CD4-positive, CD25-positive, alpha-beta regulatory T cell (primary cell): Measurements from ENCODE around the gene CLP1. TPM values are rescaled to one million over a fixed set of nuclear protein-coding genes. Genes with fewer than 3 reads are reported as not detected.
A peak's percentile ranks its signal among the peaks of the same experiment; 100 is the strongest.

ENCODE experiments used
- ATAC-seq, 2 donors: fragments of 150-1000 bp; cut with Tn5 transposase; one replicate each; pipeline ENCODE4 v1.10.0; 2021; ENCODE audit warnings: low read depth in 2 of 2, moderate number of reproducible peaks in 2 of 2, moderate library complexity in 1 of 2
- DNase-seq, 3 donors: peaks; one replicate each; pipeline versions ENCODE4 v3.0.0 to v3.0.0-alpha.2; 2012 to 2022; ENCODE audit warnings: mixed read lengths in 1 of 3
- H3K27ac ChIP-seq: one replicate; pipeline ENCODE4 v1.7.0; 2013; ENCODE audit warnings: mild to moderate bottlenecking, low read length; ENCODE audit not compliant: insufficient read depth, poor library complexity, severe bottlenecking
- H3K27me3 ChIP-seq: one replicate; pipeline ENCODE4 v1.7.0; 2013; ENCODE audit warnings: low read length; ENCODE audit not compliant: control insufficient read depth, insufficient read depth
- H3K36me3 ChIP-seq: one replicate; pipeline ENCODE4 v1.7.0; 2013; ENCODE audit warnings: mild to moderate bottlenecking, low read length, moderate library complexity; ENCODE audit not compliant: control insufficient read depth, insufficient read depth
- H3K4me1 ChIP-seq: 2 replicates; pipeline ENCODE4 v1.7.0; 2013; ENCODE audit warnings: mild to moderate bottlenecking, low read length; ENCODE audit not compliant: insufficient read depth, control insufficient read depth, poor library complexity, severe bottlenecking
- H3K4me3 ChIP-seq: one replicate; pipeline ENCODE4 v1.7.0; 2013; ENCODE audit warnings: low read depth, mild to moderate bottlenecking, low read length, moderate library complexity
- H3K9me3 ChIP-seq, 2 experiments: 1 replicate in 1 of 2; 2 replicates in 1 of 2; pipeline ENCODE4 v1.7.0; 2013; ENCODE audit warnings: low read length in 2 of 2, mild to moderate bottlenecking in 1 of 2, moderate library complexity in 1 of 2; ENCODE audit not compliant: control insufficient read depth in 2 of 2
- H3K27ac Mint-ChIP-seq, 3 donors: one replicate each; pipeline ENCODE4 v1.8.0; 2020 to 2022; ENCODE audit warnings: mild to moderate bottlenecking in 3 of 3, mixed read lengths in 3 of 3, moderate library complexity in 2 of 3
- H3K27me3 Mint-ChIP-seq: one replicate; pipeline ENCODE4 v1.8.0; 2022; ENCODE audit warnings: mild to moderate bottlenecking, mixed read lengths
- H3K36me3 Mint-ChIP-seq: one replicate; pipeline ENCODE4 v1.8.0; 2020; ENCODE audit warnings: mixed read lengths
- H3K4me1 Mint-ChIP-seq, 4 donors: one replicate each; pipeline ENCODE4 v1.8.0; 2020 to 2022; ENCODE audit warnings: mixed read lengths in 4 of 4, mild to moderate bottlenecking in 1 of 4
- H3K4me3 Mint-ChIP-seq, 4 donors: one replicate each; pipeline ENCODE4 v1.8.0; 2020 to 2022; ENCODE audit warnings: mild to moderate bottlenecking in 4 of 4, mixed read lengths in 4 of 4, moderate library complexity in 3 of 4
- H3K9me3 Mint-ChIP-seq, 7 donors: one replicate each; pipeline ENCODE4 v1.8.0; 2020 to 2022; ENCODE audit warnings: mixed read lengths in 7 of 7, mild to moderate bottlenecking in 3 of 7, moderate library complexity in 2 of 7
- polyA plus RNA-seq, 4 donors: library from polyadenylated mRNA; unstranded; fragments of 300-500 nt; fragmentation: Illumina TruSeq; gene quantifications; one replicate each; pipeline ENCODE4 v1.2.3, GENCODE V29; 2021
- total RNA-seq: library from RNA; stranded (reverse); gene quantifications from one replicate; pipeline ENCODE4 v1.2.3, GENCODE V29; 2022

CLP1 gene
- total and polyA plus RNA-seq, 5 donors from 2014 or later: 12.6 to 18.2 (median 14.2) TPM

GRCh38 chr11:57641011-57641807 lies 16.4 kb upstream of the CLP1 start:
- Histone ChIP-seq H3K27ac (no peak overlapping the region), H3K9me3 (no peaks in the 10 kb centered on the region), H3K36me3 (no peaks in the 10 kb centered on the region), H3K4me1 (peaks cover 20% of the 10 kb centered on the region), H3K4me3 (no peak overlapping the region), H3K27me3 (peaks cover 15% of the 10 kb centered on the region)
- Mint-ChIP-seq H3K36me3 (no peaks in the 10 kb centered on the region), H3K27ac (no peak overlapping the region), H3K9me3 (no peaks in the 10 kb centered on the region), H3K4me1 (peaks cover 0 to 28% (median 9%) of the 10 kb centered on the region in 4 donors), H3K4me3 (peak overlapping the region in 2 of 4 donors; percentile 59 to 66), H3K27me3 (peaks cover 80% of the 10 kb centered on the region)
- peak in 2 of 3 donors; percentile 36 to 69 for DNase-seq
- ATAC-seq: peak; percentile 22 to 25

- DNase-seq (no peak), ATAC-seq (no peak)
- Histone ChIP-seq H3K4me1 (peaks cover 20% of the 10 kb centered on the region), H3K27me3 (peaks cover 30% of the 10 kb centered on the region), H3K4me3 (no peak overlapping the region), H3K36me3 (no peaks in the 10 kb centered on the region), H3K27ac (no peak overlapping the region), H3K9me3 (no peaks in the 10 kb centered on the region)
- Mint-ChIP-seq H3K4me3 (no peak overlapping the region), H3K4me1 (peaks cover 0 to 36% (median 14%) of the 10 kb centered on the region in 4 donors), H3K36me3 (no peaks in the 10 kb centered on the region), H3K27ac (no peak overlapping the region), H3K9me3 (peaks cover 0 to 4% (median 0%) of the 10 kb centered on the region in 7 donors), H3K27me3 (peaks cover 80% of the 10 kb centered on the region)
Measured at GRCh38 chr11:57643802-57644201, 13.8 kb upstream of the CLP1 start.

- Mint-ChIP-seq H3K27ac (no peak overlapping the region), H3K9me3 (peaks cover 0 to 4% (median 0%) of the 10 kb centered on the region in 7 donors), H3K4me1 (peaks cover 0 to 38% (median 18%) of the 10 kb centered on the region in 4 donors), H3K27me3 (peaks cover 84% of the 10 kb centered on the region), H3K4me3 (no peak overlapping the region), H3K36me3 (no peaks in the 10 kb centered on the region)
- Histone ChIP-seq H3K4me3 (no peak overlapping the region), H3K27ac (no peak overlapping the region), H3K36me3 (no peaks in the 10 kb centered on the region), H3K27me3 (peaks cover 33% of the 10 kb centered on the region), H3K4me1 (peaks cover 22% of the 10 kb centered on the region), H3K9me3 (no peaks in the 10 kb centered on the region)
- ATAC-seq (peak; percentile 78 to 79), DNase-seq (peak; percentile 75 to 85 (median 83))
Measured at GRCh38 chr11:57644748-57645688, 12.5 kb upstream of the CLP1 start.

- Mint-ChIP-seq H3K4me3 (peak overlapping the region in 1 of 4 donors; percentile 24), H3K4me1 (peaks cover 0 to 41% (median 20%) of the 10 kb centered on the region in 4 donors), H3K9me3 (peaks cover 0 to 4% (median 0%) of the 10 kb centered on the region in 7 donors), H3K36me3 (no peaks in the 10 kb centered on the region), H3K27ac (no peak overlapping the region), H3K27me3 (peaks cover 84% of the 10 kb centered on the region)
- Histone ChIP-seq H3K4me1 (peaks cover 24% of the 10 kb centered on the region), H3K27me3 (peaks cover 33% of the 10 kb centered on the region), H3K36me3 (no peaks in the 10 kb centered on the region), H3K27ac (no peak overlapping the region), H3K4me3 (no peak overlapping the region), H3K9me3 (no peaks in the 10 kb centered on the region)
- ATAC-seq: no peak
- DNase-seq: no peak
Measured at GRCh38 chr11:57645689-57646085, 11.9 kb upstream of the CLP1 start.

- ATAC-seq: no peak
- peaks cover 24% of the 10 kb centered on the region for H3K4me1 ChIP-seq
- Mint-ChIP-seq H3K27ac (peak overlapping the region in 1 of 3 donors; percentile 46), H3K4me3 (peak overlapping the region in 2 of 4 donors; percentile 24 to 52), H3K36me3 (no peaks in the 10 kb centered on the region), H3K9me3 (peaks cover 0 to 4% (median 0%) of the 10 kb centered on the region in 7 donors), H3K4me1 (peaks cover 0 to 35% (median 21%) of the 10 kb centered on the region in 4 donors), H3K27me3 (peaks cover 81% of the 10 kb centered on the region)
- H3K9me3 ChIP-seq: no peaks in the 10 kb centered on the region
- no peak for DNase-seq
- H3K27ac ChIP-seq: no peak overlapping the region
- H3K4me3 ChIP-seq: no peak overlapping the region
- no peaks in the 10 kb centered on the region for H3K36me3 ChIP-seq
- peaks cover 33% of the 10 kb centered on the region for H3K27me3 ChIP-seq
Measured at GRCh38 chr11:57646194-57646798, 11.3 kb upstream of the CLP1 start.

- Mint-ChIP-seq H3K27me3 (peaks cover 77% of the 10 kb centered on the region), H3K36me3 (no peaks in the 10 kb centered on the region), H3K9me3 (peaks cover 0 to 4% (median 0%) of the 10 kb centered on the region in 7 donors), H3K4me3 (peak overlapping the region in 2 of 4 donors; percentile 24 to 52), H3K4me1 (peaks cover 0 to 34% (median 21%) of the 10 kb centered on the region in 4 donors), H3K27ac (no peak overlapping the region)
- Histone ChIP-seq H3K9me3 (no peaks in the 10 kb centered on the region), H3K4me1 (peaks cover 24% of the 10 kb centered on the region), H3K27me3 (peaks cover 33% of the 10 kb centered on the region), H3K36me3 (no peaks in the 10 kb centered on the region), H3K27ac (no peak overlapping the region), H3K4me3 (no peak overlapping the region)
- DNase-seq (no peak), ATAC-seq (no peak)
Measured at GRCh38 chr11:57646799-57647303, 10.7 kb upstream of the CLP1 start.

GRCh38 chr11:57647372-57647771 lies 10.2 kb upstream of the CLP1 start:
- no peak overlapping the region for H3K27ac Mint-ChIP-seq
- peaks cover 0 to 34% (median 21%) of the 10 kb centered on the region in 4 donors for H3K4me1 Mint-ChIP-seq
- Histone ChIP-seq H3K4me3 (no peak overlapping the region), H3K9me3 (no peaks in the 10 kb centered on the region), H3K36me3 (no peaks in the 10 kb centered on the region), H3K4me1 (peaks cover 24% of the 10 kb centered on the region), H3K27ac (no peak overlapping the region), H3K27me3 (peaks cover 33% of the 10 kb centered on the region)
- DNase-seq: no peak
- peaks cover 77% of the 10 kb centered on the region for H3K27me3 Mint-ChIP-seq
- no peaks in the 10 kb centered on the region for H3K36me3 Mint-ChIP-seq
- H3K9me3 Mint-ChIP-seq: peaks cover 0 to 4% (median 0%) of the 10 kb centered on the region in 7 donors
- ATAC-seq: no peak
- no peak overlapping the region for H3K4me3 Mint-ChIP-seq
